Measurements from ENCODE around the gene SCFD1.

Gene SCFD1

GRCh38 chr14:30763891-30764290 is 141.8 kb downstream of the SCFD1 start:
- FAIRE-seq: no peak

GRCh38 chr14:30767624-30768023 is 145.5 kb downstream of the SCFD1 start:
- FAIRE-seq: no peak

GRCh38 chr14:30768791-30769190 is 146.7 kb downstream of the SCFD1 start:
- no peak for FAIRE-seq

GRCh38 chr14:30770376-30770775 is 148.3 kb downstream of the SCFD1 start:
- FAIRE-seq: no peak

- FAIRE-seq: no peak
These were observed 149.5 kb downstream of the SCFD1 start for GRCh38 chr14:30771595-30771994.

GRCh38 chr14:30779210-30779609 is 157.1 kb downstream of the SCFD1 start:
- FAIRE-seq: no peak
